Retina (tissue), 1 donor: ENCODE results near the gene POLR3B.
"Not testable (repeated sequence)": the region's sequence is repeated elsewhere in the genome, so short reads cannot be mapped to it uniquely, and the experiment has no call there.

Experiments used
- DNase-seq: peaks from one replicate; pipeline ENCODE4 v3.0.0-alpha.2; 2016

Gene POLR3B

DNA sequence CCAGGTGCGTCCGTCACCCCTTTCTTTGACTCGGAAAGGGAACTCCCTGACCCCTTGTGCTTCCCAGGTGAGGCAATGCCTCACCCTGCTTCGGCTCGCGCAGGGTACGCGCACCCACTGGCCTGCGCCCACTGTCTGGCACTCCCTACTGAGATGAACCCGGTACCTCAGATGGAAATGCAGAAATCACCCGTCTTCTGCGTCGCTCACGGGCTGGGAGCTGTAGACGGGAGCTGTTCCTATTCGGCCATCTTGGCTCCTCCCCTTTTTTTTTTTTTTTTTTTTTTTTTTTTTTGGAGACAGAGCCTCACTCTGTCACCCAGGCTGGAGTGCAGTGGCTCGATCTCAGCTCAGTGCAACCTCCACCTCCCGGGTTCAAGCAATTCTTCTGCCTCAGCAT is 120.1 kb downstream of the POLR3B start:
- DNase-seq, result not testable (repeated sequence)

- DNase-seq, result no peak
Measured at GRCh38 chr12:106480251-106480650, 122.7 kb downstream of the POLR3B start.

GRCh38 chr12:106481246-106481645 is 123.7 kb downstream of the POLR3B start:
- no peak for DNase-seq

DNA sequence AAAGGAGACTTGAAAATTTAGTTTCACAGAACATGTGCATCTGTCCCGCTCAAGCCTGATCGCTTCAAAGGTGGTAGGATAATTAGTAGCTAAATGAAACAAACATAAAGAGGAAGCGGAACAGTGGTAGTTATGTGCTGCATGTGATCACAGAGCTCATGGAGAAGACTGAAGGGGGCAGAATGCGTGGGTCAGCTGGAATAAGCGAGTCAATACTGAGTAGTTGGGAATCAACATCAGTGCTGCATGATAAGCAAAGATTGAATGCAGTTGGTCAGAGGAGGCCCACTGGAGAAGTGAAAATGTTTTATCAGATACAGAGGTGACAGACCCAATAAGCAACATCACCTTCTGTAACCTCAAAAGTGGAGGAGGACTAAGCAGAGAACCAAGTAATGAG is 130.1 kb downstream of the POLR3B start:
- no peak for DNase-seq

DNA sequence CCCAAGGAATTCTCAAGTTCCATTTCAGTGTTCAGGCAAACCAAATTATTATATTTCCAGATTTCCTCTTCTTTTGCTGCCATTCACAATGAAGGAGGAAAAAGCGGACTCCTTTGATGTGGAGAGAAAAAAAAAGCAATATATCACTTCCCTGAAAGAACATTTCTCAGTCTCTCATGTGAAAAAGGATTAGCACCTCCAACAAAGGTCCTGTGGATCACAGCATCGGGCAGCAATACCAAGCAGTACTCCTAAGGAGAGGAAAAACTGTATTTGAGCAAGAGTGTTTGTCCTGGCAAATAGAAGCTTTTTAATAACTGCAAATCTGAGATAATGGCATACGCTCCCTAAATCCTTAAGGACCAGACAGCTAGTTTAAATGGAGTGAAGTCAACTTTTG is 131.3 kb downstream of the POLR3B start:
- no peak for DNase-seq

GRCh38 chr12:106490264-106490663 is 132.7 kb downstream of the POLR3B start:
- no peak for DNase-seq

DNA sequence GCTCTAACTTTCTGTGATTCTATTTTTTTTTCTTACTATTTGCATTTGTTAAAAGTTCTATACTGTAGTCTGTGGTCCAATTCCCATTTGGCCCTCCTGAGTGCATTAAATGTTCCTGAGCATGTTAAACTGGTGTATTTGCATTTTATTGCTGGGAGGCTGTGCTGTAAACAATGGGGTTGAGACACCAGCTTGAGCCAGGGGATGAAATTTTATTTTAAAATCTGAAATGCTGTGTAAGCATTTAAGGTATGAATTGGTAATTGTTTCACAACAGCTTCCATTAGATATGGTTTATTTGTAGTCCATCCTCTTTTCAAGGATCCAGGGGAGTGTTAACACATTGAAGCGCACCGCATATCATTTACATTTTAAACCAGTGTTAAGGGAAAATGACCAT is 135.3 kb downstream of the POLR3B start:
- DNase-seq, result no peak

DNA sequence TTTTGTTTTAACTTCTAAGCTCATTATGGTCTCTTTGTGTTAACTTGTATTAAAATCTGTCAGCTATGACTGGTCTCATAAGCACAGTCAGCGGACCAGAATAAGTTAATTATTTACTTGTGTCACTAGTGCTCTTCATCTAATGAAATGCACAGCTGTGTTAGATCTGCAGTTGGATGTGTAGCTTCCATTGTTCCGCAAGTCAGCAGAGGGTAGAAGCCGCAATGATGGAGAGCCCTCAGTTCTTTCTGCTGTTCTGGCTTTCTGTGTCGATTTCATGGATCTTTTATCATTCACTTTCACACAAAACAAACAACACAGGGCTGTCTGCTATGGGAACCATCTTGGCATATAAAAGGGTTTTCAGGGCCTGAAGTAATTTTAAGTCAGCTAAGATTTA is 136.0 kb downstream of the POLR3B start:
- DNase-seq, result peak; percentile 66

DNA sequence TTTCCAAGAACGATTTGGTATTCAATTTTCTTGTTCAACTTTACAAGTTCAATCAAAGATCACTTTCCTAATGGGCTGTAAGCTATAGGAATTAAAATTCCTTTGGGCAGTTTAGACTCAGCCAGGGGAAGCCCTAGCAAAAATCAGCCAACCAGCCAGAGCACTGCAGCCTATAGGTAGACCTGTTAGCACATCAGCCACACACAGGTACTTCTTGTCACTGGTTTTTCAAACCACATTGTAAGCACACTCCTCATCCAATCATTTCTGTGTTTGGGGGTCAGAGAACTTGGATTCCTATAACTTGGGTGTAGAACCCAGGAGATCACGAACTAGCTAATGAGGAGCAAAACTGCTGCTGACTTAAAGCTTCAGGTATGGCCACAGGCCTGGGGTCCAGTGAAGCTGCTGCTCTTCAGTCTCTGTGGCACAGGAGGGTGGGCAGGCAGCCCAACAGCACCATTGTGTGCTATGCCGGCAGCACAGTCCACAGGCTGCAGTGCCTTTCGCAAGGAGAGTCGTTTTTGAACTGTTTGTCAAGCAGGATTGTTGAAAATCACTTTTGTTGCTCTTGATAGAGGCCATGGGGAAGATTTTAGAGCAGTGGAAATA is 137.9 kb downstream of the POLR3B start:
- DNase-seq, result no peak

GRCh38 chr12:106498056-106498455 is 140.5 kb downstream of the POLR3B start:
- no peak for DNase-seq

- no peak for DNase-seq
Measured at GRCh38 chr12:106499628-106500027, 142.1 kb downstream of the POLR3B start.

GRCh38 chr12:106506691-106507090 is 149.1 kb downstream of the POLR3B start:
- peak; percentile 58 for DNase-seq

DNA sequence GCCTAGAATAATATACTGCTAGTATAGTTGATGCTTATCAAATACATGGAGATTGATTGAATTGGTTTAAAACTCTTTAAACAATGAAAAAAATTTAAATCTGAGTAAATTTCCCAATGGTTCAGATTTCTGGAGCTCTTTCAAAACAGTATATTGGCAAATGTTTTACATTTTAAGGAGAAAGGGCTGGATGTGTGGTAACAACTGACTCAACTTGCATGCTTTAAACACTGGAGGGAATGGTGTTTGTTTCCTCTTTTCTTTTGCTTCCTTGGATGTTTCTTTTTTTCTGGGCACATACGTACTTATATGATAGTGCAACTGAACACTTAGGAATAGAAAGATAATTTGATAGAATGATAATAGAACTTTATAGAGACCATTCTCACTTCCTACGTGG is 151.4 kb downstream of the POLR3B start:
- DNase-seq, result no peak

GRCh38 chr12:106511365-106511764 is 153.8 kb downstream of the POLR3B start:
- DNase-seq, result no peak

DNA sequence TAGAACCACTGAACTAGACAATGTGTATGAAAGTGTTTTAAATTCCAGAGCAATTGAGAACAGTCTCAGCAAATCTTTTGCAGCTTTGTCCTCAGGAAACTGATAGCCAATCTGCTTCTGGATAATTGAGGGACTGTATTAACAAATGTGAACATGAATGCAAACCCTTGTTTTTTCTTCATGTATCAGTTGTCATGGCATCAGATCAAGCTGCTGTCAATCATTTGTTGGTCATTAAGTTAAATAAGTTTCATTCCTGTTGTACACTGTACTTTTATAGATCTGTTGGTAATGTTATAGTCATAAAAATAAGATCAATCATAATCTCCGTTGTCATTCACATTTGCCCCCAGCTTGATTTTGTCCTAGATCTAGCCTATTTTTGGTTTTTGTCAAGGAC is 159.8 kb downstream of the POLR3B start:
- no peak for DNase-seq

DNA sequence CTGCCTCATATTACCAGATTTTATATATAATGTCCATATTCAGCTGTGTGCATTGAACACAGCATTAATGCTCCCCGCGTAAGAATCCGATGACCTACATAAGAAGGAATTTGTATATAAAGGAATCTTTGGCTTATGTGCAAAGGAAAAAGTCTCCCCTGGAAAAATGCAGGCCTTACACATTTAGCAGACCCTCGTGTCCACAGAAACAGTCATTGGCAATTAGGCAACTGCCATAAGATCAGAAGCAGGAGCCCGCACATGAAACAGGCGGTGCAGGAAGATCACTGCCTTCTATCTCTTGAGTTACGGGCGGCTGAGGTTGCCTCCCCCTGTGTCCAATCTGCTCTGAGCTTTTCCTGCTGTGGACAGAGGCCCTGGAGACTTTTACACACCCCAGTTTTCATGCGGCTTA is 162.1 kb downstream of the POLR3B start:
- peak; percentile 47 for DNase-seq

DNA sequence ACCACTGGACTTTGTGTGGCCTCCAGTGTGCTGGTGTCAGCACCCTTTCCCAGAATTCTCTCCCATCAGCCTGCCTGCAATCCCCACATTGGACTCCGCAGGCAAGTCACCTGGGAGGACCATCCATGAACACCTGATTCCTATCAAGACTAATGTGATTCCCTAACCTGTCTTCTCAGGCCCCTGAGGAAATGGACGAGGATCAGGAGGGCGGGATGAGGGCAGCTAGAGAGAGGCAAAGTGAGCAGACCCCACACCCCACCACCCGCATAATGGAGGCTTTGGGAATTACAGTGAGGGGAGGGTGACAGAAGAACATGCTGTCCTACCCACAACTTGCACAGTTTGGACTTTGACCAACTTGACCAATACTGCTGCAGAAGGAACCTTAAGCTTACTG is 164.4 kb downstream of the POLR3B start:
- no peak for DNase-seq

DNA sequence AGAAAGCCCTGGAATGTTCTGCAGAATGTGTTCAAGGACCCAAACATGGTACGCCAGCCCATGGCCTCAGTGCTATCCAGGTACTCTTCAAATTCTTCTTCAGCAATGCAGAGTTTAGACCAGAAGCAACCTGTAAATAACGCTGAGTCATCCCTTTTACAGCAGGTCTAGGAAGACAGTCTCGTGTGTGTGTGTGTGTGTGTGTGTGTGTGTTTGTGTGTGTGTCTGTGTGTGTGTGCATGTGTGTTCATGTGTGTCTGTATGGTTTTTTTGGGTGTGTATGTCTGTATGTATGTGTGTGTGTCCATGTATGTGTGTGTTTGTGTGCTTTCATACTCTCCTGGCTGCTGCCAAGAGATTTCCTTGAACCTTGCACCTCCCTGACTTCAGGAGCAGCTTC is 165.2 kb downstream of the POLR3B start:
- DNase-seq, result no peak

- no peak for DNase-seq
Measured at GRCh38 chr12:106527356-106527755, 169.8 kb downstream of the POLR3B start.

DNA sequence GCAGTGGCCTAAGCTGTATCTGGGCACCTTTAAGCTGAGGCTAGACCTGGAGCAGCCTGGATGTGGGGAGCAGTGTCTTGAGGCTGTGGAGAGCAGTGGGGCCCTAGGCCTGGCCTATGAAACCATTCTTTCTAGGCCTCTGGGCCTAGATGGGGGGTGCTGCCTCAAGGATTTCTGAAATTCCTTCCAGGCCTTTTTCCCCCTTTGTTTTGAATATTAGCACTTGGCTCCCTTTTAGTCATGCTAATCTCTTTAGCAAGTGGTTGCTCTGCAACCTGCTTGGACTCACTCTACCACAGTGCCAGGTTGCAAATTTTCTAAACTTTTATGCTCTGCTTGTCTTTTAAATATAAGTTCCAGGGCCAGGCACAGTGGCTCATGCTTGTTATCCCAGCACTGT is 183.7 kb downstream of the POLR3B start:
- no peak for DNase-seq

DNA sequence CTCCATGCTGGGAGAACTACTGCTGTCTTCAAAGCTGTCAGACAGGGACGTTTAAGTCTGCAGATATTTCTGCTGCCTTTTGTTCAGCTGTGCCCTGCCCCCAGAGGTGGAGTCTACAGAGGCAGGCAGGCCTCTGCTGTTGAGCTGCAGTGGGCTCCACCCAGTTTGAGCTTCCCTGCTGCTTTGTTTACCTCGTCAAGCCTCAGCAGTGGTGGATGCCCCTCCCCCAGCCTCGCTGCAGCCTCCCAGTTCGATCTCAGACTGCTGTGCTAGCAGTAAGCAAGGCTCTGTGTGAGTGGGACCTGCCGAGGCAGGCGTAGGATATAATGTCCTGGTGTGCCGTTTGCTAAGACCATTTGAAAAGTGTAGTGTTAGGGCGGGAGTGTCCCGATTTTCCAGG is 193.9 kb downstream of the POLR3B start:
- no peak for DNase-seq

GRCh38 chr12:106552228-106552627 is 194.7 kb downstream of the POLR3B start:
- DNase-seq, result no peak
